ENCODE data around the gene SCD5.

DNA sequence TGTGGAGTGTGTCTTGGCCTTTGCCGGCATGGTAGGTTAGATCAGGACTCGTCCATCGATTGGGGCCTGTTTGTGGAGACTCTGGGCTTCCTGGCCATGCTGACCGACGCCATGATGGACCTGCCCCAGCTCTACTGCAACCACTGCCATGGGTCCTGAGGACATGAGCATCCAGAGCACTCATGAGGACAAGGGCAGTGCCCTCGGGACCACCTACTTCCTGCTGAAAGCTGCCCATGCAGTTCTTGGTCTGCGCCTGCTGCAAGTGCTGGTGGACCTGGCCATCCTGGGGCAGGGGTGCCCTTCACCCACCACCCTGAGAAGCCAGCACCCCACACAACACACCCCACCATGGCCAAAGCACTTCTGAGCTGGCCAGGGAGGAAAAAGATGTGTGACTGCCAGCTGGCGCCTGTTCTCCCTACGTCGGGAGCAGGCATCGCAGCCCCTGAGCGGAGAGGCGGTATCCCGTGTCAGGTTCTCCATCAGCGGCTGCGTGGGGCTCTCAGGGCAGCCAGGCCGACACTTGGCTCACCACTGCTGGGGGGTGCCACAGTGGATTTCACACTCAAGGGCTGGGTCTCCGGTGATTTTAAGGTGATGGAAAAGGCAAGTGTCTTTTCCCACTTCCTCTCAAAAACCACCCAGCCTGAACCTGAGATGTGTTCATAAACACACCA, 106.4 kb downstream of the SCD5 start:
- TF ChIP-seq TAF1 (IDR thresholded peaks at IDR 0.05; ENCODE audit: borderline replicate concordance, insufficient read depth, low read length) = no peak
- TF ChIP-seq POLR2AphosphoS5 (IDR thresholded peaks at IDR 0.05; ENCODE audit: low read depth, low read length) = no peak
- TF ChIP-seq SIN3A (IDR thresholded peaks at IDR 0.05; ENCODE audit: borderline replicate concordance, insufficient read depth, low read length) = no peak
- TF ChIP-seq, protein P1, sequence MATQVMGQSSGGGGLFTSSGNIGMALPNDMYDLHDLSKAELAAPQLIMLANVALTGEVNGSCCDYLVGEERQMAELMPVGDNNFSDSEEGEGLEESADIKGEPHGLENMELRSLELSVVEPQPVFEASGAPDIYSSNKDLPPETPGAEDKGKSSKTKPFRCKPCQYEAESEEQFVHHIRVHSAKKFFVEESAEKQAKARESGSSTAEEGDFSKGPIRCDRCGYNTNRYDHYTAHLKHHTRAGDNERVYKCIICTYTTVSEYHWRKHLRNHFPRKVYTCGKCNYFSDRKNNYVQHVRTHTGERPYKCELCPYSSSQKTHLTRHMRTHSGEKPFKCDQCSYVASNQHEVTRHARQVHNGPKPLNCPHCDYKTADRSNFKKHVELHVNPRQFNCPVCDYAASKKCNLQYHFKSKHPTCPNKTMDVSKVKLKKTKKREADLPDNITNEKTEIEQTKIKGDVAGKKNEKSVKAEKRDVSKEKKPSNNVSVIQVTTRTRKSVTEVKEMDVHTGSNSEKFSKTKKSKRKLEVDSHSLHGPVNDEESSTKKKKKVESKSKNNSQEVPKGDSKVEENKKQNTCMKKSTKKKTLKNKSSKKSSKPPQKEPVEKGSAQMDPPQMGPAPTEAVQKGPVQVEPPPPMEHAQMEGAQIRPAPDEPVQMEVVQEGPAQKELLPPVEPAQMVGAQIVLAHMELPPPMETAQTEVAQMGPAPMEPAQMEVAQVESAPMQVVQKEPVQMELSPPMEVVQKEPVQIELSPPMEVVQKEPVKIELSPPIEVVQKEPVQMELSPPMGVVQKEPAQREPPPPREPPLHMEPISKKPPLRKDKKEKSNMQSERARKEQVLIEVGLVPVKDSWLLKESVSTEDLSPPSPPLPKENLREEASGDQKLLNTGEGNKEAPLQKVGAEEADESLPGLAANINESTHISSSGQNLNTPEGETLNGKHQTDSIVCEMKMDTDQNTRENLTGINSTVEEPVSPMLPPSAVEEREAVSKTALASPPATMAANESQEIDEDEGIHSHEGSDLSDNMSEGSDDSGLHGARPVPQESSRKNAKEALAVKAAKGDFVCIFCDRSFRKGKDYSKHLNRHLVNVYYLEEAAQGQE (IDR thresholded peaks at IDR 0.05; ENCODE audit: insufficient read depth in 1 of 2, low read depth in 2 of 2, low read length in 2 of 2) = no peak
- no peak for TF ChIP-seq FOXP2 (optimal IDR thresholded peaks at IDR 0.05; ENCODE audit: borderline replicate concordance, extremely low read depth, extremely low read length, insufficient read depth)

Measured in PFSK-1 (cell line).